Mucosa of descending colon (tissue), 3 donors: ENCODE results near the gene ABR. TPM values are rescaled to one million over a fixed set of nuclear protein-coding genes. Genes with fewer than 3 reads are reported as not detected.

ENCODE experiments used
- ATAC-seq: fragments of 200-7000 bp; cut with Tn5 transposase; one replicate; pipeline ENCODE4 v1.9.1; 2020; ENCODE audit warnings: mild to moderate bottlenecking, moderate library complexity
- DNase-seq, 3 donors: peaks; one replicate each; pipeline ENCODE4 v3.0.0-alpha.2; 2020
- H3K36me3 ChIP-seq: fragments of 200-600 bp; one replicate; pipeline ENCODE4 v1.8.0; 2021; ENCODE audit warnings: low read depth, mild to moderate bottlenecking
- H3K4me1 ChIP-seq: fragments of 200-600 bp; one replicate; pipeline ENCODE4 v1.8.0; 2021; ENCODE audit warnings: low read depth, mild to moderate bottlenecking
- H3K4me3 ChIP-seq: fragments of 200-600 bp; one replicate; pipeline ENCODE4 v1.8.0; 2021; ENCODE audit warnings: mild to moderate bottlenecking
- H3K9me3 ChIP-seq: fragments of 200-600 bp; one replicate; pipeline ENCODE4 v1.8.0; 2021; ENCODE audit warnings: mild to moderate bottlenecking
- CTCF ChIP-seq: fragments of 200-600 bp; IDR thresholded peaks from one replicate; pipeline ENCODE4 v1.8.0; 2022; ENCODE audit warnings: antibody characterized with exemption, mild to moderate bottlenecking
- intact Hi-C, 2 donors: fragments of 100-400 bp; cut with DNase I in 1 of 2; cut with micrococcal nuclease in 1 of 2; formaldehyde crosslinking; loops; one replicate each; pipeline versions ENCODE4 v1.11.0 to v1.11.1; 2022; cut with DNase I, micrococcal nuclease
- total RNA-seq, 3 donors: library from RNA; stranded (reverse); fragmentation: NEBNext Ultra II Directional in 2 of 3; extraction: Animal tissue kit (Norgen Biotek cat#: 25700) in 2 of 3; gene quantifications; one replicate each; pipeline versions ENCODE4 v1.2.1 to v1.2.4, GENCODE V29; 2021 to 2023
- donor health status: DM: no; HTN: no; CAD: no; lungs with moderate emphysema.
- donor health status: DM: no; HTN: no; CAD: no.
- donor health status: DM: no; HTN: yes; CAD: no.

ABR gene
- total RNA-seq, 3 donors from 2014 or later, result 257 to 470 (median 292) TPM

- Histone ChIP-seq H3K4me1 (peaks cover 27% of the 10 kb centered on the region), H3K36me3 (no peaks in the 10 kb centered on the region), H3K4me3 (no peak overlapping the region), H3K9me3 (no peaks in the 10 kb centered on the region)
- ATAC-seq (no peak), DNase-seq (peak in 2 of 3 donors; percentile 31 to 51)
- intact Hi-C loops, result no loop called here
- TF ChIP-seq CTCF, result no peak
These were observed 100.8 kb downstream of the ABR start for GRCh38 chr17:1078831-1079561.

GRCh38 chr17:1077986-1078711, 101.6 kb downstream of the ABR start:
- intact Hi-C loops, result no loop called here

GRCh38 chr17:1077581-1077985, 102.2 kb downstream of the ABR start:
- Histone ChIP-seq H3K9me3 (no peaks in the 10 kb centered on the region), H3K4me3 (no peak overlapping the region), H3K4me1 (peaks cover 27% of the 10 kb centered on the region), H3K36me3 (no peaks in the 10 kb centered on the region)
- no peak for TF ChIP-seq CTCF
- no peak for ATAC-seq
- intact Hi-C loops, result no loop called here
- peak in 2 of 3 donors; percentile 20 to 36 for DNase-seq

More at GRCh38 chr17:1077986-1078711, 101.6 kb downstream of the ABR start:
- Histone ChIP-seq H3K36me3 (no peaks in the 10 kb centered on the region), H3K9me3 (no peaks in the 10 kb centered on the region), H3K4me3 (no peak overlapping the region), H3K4me1 (peaks cover 27% of the 10 kb centered on the region)
- TF ChIP-seq CTCF, result no peak
- ATAC-seq (no peak), DNase-seq (peak in 2 of 3 donors; percentile 23 to 40)

GRCh38 chr17:1076982-1077302, 102.8 kb downstream of the ABR start:
- no peak for TF ChIP-seq CTCF
- DNase-seq (peak in 2 of 3 donors; percentile 3 to 5), ATAC-seq (no peak)
- Histone ChIP-seq H3K4me1 (peaks cover 27% of the 10 kb centered on the region), H3K36me3 (no peaks in the 10 kb centered on the region), H3K4me3 (no peak overlapping the region), H3K9me3 (no peaks in the 10 kb centered on the region)
- intact Hi-C loops, result no loop called here

- no peak for TF ChIP-seq CTCF
- Histone ChIP-seq H3K4me3 (no peak overlapping the region), H3K9me3 (no peaks in the 10 kb centered on the region), H3K4me1 (peaks cover 24% of the 10 kb centered on the region), H3K36me3 (no peaks in the 10 kb centered on the region)
- intact Hi-C loops, result no loop called here
- peak in 2 of 3 donors; percentile 15 to 20 for DNase-seq
- ATAC-seq, result no peak
These were observed 103.3 kb downstream of the ABR start for GRCh38 chr17:1076299-1076981.
